Spleen (tissue), 13 donors: ENCODE measurements around the gene OR52A1. TPM values are rescaled to one million over a fixed set of nuclear protein-coding genes. Genes with fewer than 3 reads are reported as not detected.

ENCODE experiments used
- DNase-seq: peaks from one replicate; pipeline ENCODE4 v3.0.0-alpha.2; 2020
- H3K27ac ChIP-seq, 8 donors: fragments of 200-600 bp; sonication (generic) in 7 of 8; 1 replicate in 4 of 8; 2 replicates in 4 of 8; pipeline versions ENCODE4 v1.5.0 to v1.8.0; 2016 to 2021; ENCODE audit warnings: inconsistent platforms in 4 of 8, mild to moderate bottlenecking in 4 of 8, moderate library complexity in 1 of 8
- H3K27me3 ChIP-seq, 7 donors: fragments of 200-600 bp; sonication (generic) in 6 of 7; replicated peaks in 1 of 7; 1 replicate in 4 of 7; 2 replicates in 3 of 7; pipeline versions ENCODE4 v1.5.0 to v1.8.0; 2016 to 2021; ENCODE audit warnings: inconsistent platforms in 3 of 7, mild to moderate bottlenecking in 1 of 7
- H3K36me3 ChIP-seq, 6 donors: fragments of 200-600 bp; sonication (generic) in 5 of 6; 1 replicate in 4 of 6; 2 replicates in 2 of 6; pipeline versions ENCODE4 v1.5.0 to v1.8.0; 2016 to 2021; ENCODE audit warnings: inconsistent platforms in 2 of 6
- H3K4me1 ChIP-seq, 6 donors: fragments of 200-600 bp; sonication (generic) in 5 of 6; 1 replicate in 3 of 6; 2 replicates in 3 of 6; pipeline versions ENCODE4 v1.5.0 to v1.8.0; 2016 to 2021; ENCODE audit warnings: inconsistent platforms in 3 of 6
- H3K4me3 ChIP-seq, 8 donors: fragments of 200-600 bp; sonication (generic) in 7 of 8; 1 replicate in 4 of 8; 2 replicates in 4 of 8; pipeline versions ENCODE4 v1.5.0 to v1.8.0; 2016 to 2021; ENCODE audit warnings: inconsistent platforms in 4 of 8, mild to moderate bottlenecking in 4 of 8, moderate library complexity in 2 of 8
- H3K9me3 ChIP-seq, 8 donors: fragments of 200-600 bp; sonication (generic) in 7 of 8; 1 replicate in 4 of 8; 2 replicates in 4 of 8; pipeline versions ENCODE4 v1.5.0 to v1.8.0; 2016 to 2021; ENCODE audit warnings: inconsistent platforms in 4 of 8
- POLR2A ChIP-seq, 3 donors: fragments of 450-650 bp; IDR thresholded peaks; one replicate each; pipeline ENCODE4 v1.5.1; 2017; ENCODE audit warnings: antibody characterized with exemption in 3 of 3, mild to moderate bottlenecking in 1 of 3
- POLR2AphosphoS5 ChIP-seq, 3 donors: sonication (generic); formaldehyde crosslinking; IDR thresholded peaks; one replicate each; pipeline ENCODE4 v1.5.1; 2017; ENCODE audit warnings: antibody characterized with exemption in 3 of 3
- WGBS, 5 donors: extraction: QIAGEN DNeasy Blood & Tissue Kit in 3 of 5; methylation state at CpG; one replicate each; pipeline versions ENCODE4 v1.1.5 to v1.1.7; 2013 to 2018; 5-methylcytosine and 5-hydroxymethylcytosine counted together
- intact Hi-C: fragments of 100-400 bp; cut with DNase I; formaldehyde crosslinking; loops from one replicate; pipeline ENCODE4 v1.15.0; 2023; ENCODE audit warnings: low total_unique reads
- long read RNA-seq, 2 donors: transcript quantifications; one replicate each; lab custom pipeline, GENCODE V29; 2026
- polyA plus RNA-seq, 3 donors: library from polyadenylated mRNA; stranded (reverse); fragments of 200-250 nt; gene quantifications; one replicate each; pipeline ENCODE4 v1.2.1, GENCODE V29; 2013
- total RNA-seq, 7 donors: library from RNA; depleted of rRNA in 3 of 7; stranded (reverse); fragments of >200 nt in 3 of 7; fragmentation: NEBNext Ultra II Directional in 4 of 7; extraction: Animal tissue kit (Norgen Biotek cat#: 25700) in 4 of 7; gene quantifications; one replicate each; pipeline versions ENCODE4 v1.1.0 to v1.2.1, GENCODE V29; 2016 to 2021
- TF ChIP-seq, protein P1 (sequence below), 11 experiments: fragments of 200-600 bp in 7 of 11; fragments of 450-650 bp in 4 of 11; sonication (generic) in 4 of 11; IDR thresholded peaks in 8 of 11; conservative IDR thresholded peaks in 3 of 11; 1 replicate in 7 of 11; 2 replicates in 4 of 11; pipeline versions ENCODE4 v1.4.0 to v1.8.0; 2016 to 2021; ENCODE audit warnings: antibody characterized with exemption in 11 of 11, inconsistent platforms in 4 of 11, mild to moderate bottlenecking in 1 of 11
- donor health status: healthy with polysubstance abuse.
- donor health status: DM: no; HTN: no; CAD: no; lungs with moderate emphysema.
- donor health status: DM: no; HTN: no; CAD: no.
- donor health status: Bipolar disorder and iron deficiency.
- donor health status: healthy.
- donor health status: DM: no; HTN: no; CAD: no.
- donor health status: DM: yes; HTN: yes; CAD: no.

The OR52A1 gene
- total RNA-seq: not detected
- polyA plus RNA-seq: not detected
- long read RNA-seq, donor 1: 0 reads
- long read RNA-seq, donor 2: 0 reads

DNA sequence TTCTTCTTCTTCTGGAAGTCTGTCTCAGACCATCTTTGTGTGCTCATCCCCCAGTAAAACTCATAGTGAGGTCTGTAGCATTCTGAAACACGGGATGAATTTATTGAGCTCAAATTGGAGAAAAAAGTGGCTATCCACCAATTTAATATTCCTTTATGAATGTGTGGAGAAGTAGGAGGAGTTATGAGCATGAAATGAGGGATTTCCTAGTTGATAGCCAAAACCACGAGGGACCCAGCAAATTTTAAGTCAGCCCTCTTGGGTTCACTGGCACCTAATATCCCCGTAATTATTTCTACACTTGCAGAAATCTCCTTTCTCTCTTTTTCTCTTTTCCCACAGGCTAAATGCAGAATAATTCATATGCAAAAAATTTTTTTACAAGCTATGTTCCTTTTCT is at the start of gene OR52A1:
TSS of gene OR52A1 (minus strand) at position 101 of the 400 bp plus-strand sequence. CDS start 2,388 bp downstream, outside the sequence.
- Histone ChIP-seq H3K27me3 (no peaks in the 10 kb centered on the region), H3K9me3 (no peaks in the 10 kb centered on the region), H3K27ac (no peak within 1 kb of the TSS), H3K4me3 (no peak within 1 kb of the TSS), H3K36me3 (no peaks in the 10 kb centered on the region), H3K4me1 (no peaks in the 10 kb centered on the region)
- WGBS, 5 donors: 69 to 73% (median 71%) methylated on average over 3 of the region's 3 CpGs
- no peak for TF ChIP-seq POLR2AphosphoS5 (IDR thresholded peaks at IDR 0.05)
- TF ChIP-seq, protein P1, sequence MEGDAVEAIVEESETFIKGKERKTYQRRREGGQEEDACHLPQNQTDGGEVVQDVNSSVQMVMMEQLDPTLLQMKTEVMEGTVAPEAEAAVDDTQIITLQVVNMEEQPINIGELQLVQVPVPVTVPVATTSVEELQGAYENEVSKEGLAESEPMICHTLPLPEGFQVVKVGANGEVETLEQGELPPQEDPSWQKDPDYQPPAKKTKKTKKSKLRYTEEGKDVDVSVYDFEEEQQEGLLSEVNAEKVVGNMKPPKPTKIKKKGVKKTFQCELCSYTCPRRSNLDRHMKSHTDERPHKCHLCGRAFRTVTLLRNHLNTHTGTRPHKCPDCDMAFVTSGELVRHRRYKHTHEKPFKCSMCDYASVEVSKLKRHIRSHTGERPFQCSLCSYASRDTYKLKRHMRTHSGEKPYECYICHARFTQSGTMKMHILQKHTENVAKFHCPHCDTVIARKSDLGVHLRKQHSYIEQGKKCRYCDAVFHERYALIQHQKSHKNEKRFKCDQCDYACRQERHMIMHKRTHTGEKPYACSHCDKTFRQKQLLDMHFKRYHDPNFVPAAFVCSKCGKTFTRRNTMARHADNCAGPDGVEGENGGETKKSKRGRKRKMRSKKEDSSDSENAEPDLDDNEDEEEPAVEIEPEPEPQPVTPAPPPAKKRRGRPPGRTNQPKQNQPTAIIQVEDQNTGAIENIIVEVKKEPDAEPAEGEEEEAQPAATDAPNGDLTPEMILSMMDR (IDR thresholded peaks at IDR 0.05 in 8 of 11, conservative IDR thresholded peaks at IDR 0.05 in 3 of 11): no peak
- no peak for DNase-seq
- intact Hi-C loops: no loop called here

DNA sequence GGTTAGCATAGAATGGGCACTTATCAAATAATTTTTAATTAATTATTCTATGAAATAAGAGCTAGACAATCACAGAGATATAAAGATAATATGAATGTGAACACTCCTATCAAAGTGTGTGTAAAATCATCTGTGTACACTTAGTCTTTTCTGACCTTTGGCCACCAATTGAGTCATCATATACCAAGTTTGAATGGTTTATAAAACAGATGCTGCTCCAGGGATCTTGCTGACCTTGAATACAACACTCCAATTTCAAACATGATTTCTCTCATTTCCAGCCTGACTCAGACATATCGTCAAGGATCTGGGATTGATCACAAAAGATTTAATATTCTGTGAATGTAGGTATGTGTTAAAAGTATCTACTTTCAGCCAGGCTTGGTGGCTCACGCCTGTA is 48.8 kb upstream of the OR52A1 start:
- no peak overlapping the region for H3K4me3 ChIP-seq
- 79 to 88% (median 86%) methylated on average over 2 of the region's 2 CpGs for WGBS, 5 donors
- DNase-seq: no peak
- intact Hi-C loops: no loop called here
- H3K27ac ChIP-seq: no peak overlapping the region
- H3K4me1 ChIP-seq: no peaks in the 10 kb centered on the region
- no peaks in the 10 kb centered on the region for H3K27me3 ChIP-seq
- no peaks in the 10 kb centered on the region for H3K36me3 ChIP-seq
- H3K9me3 ChIP-seq: no peaks in the 10 kb centered on the region
- TF ChIP-seq POLR2A (IDR thresholded peaks at IDR 0.05) (no peak), POLR2AphosphoS5 (IDR thresholded peaks at IDR 0.05) (no peak)
- TF ChIP-seq, protein P1 (IDR thresholded peaks at IDR 0.05 in 8 of 11, conservative IDR thresholded peaks at IDR 0.05 in 3 of 11): no peak

DNA sequence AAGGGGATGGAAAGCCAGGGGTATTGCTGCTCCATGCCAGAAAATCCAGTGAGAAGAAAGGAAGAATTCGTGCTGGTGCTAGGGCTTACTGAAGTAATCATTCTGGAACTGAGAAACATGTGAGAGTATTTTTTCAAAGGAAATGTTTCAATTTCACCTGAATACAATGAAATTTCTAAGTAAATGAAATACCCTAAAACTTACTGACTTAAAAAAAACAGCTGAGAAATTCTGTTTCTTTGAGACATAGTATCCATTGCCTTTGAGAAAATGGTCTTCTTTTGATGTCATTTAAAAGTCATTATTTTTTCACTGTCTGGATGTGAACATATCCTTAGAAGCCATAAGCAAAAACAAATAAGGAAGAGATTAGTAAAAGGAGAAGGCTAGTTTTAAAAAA is 46.0 kb upstream of the OR52A1 start, which contains the start of gene OR51V1:
TSS of gene OR51V1 (minus strand) at position 101 of the 400 bp plus-strand sequence. CDS start at position 101, 0 bp downstream.
- no peaks in the 10 kb centered on the region for H3K9me3 ChIP-seq
- H3K4me3 ChIP-seq: no peak within 1 kb of the TSS
- intact Hi-C loops: no loop called here
- H3K27me3 ChIP-seq: no peaks in the 10 kb centered on the region
- WGBS, 5 donors: 53 to 76% (median 61%) methylated on average over 1 of the region's 1 CpG
- TF ChIP-seq POLR2A (IDR thresholded peaks at IDR 0.05): no peak
- no peak for TF ChIP-seq POLR2AphosphoS5 (IDR thresholded peaks at IDR 0.05)
- TF ChIP-seq, protein P1 (IDR thresholded peaks at IDR 0.05 in 8 of 11, conservative IDR thresholded peaks at IDR 0.05 in 3 of 11): no peak
- DNase-seq: no peak
- no peaks in the 10 kb centered on the region for H3K36me3 ChIP-seq
- H3K4me1 ChIP-seq: no peaks in the 10 kb centered on the region
- no peak within 1 kb of the TSS for H3K27ac ChIP-seq

GRCh38 chr11:5198285-5198684 is 43.7 kb upstream of the OR52A1 start:
- no peaks in the 10 kb centered on the region for H3K36me3 ChIP-seq
- H3K27me3 ChIP-seq: no peaks in the 10 kb centered on the region
- peaks cover 0 to 5% (median 2%) of the 10 kb centered on the region in 8 donors for H3K9me3 ChIP-seq
- intact Hi-C loops: no loop called here
- no peaks in the 10 kb centered on the region for H3K4me1 ChIP-seq
- H3K4me3 ChIP-seq: no peak overlapping the region
- no peak for TF ChIP-seq POLR2AphosphoS5 (IDR thresholded peaks at IDR 0.05)
- TF ChIP-seq, protein P1 (IDR thresholded peaks at IDR 0.05 in 8 of 11, conservative IDR thresholded peaks at IDR 0.05 in 3 of 11): no peak
- no peak for TF ChIP-seq POLR2A (IDR thresholded peaks at IDR 0.05)
- no peak overlapping the region for H3K27ac ChIP-seq
- no peak for DNase-seq
